HepG2 (cell line): Measurements from ENCODE around the gene GJC1. TPM values are rescaled to one million over a fixed set of nuclear protein-coding genes. Genes with fewer than 3 reads are reported as not detected.

Experiments used
- ATRX ChIP-seq: sonication (generic); formaldehyde crosslinking; IDR thresholded peaks from 2 replicates; pipeline ENCODE4 v1.4.0; 2020; ENCODE audit warnings: missing genetic modification reagents, borderline replicate concordance
- FOSL1 ChIP-seq: sonication (generic); formaldehyde crosslinking; IDR thresholded peaks from 2 replicates; pipeline ENCODE4 v1.9.0; 2021; ENCODE audit warnings: missing genetic modification reagents, borderline replicate concordance
- HOXD1 ChIP-seq: sonication (generic); formaldehyde crosslinking; IDR thresholded peaks from 2 replicates; pipeline ENCODE4 v1.5.0; 2020; ENCODE audit warnings: missing genetic modification reagents
- KLF15 ChIP-seq: sonication (generic); formaldehyde crosslinking; IDR thresholded peaks from 2 replicates; pipeline ENCODE4 v1.8.1; 2023; ENCODE audit warnings: borderline replicate concordance, mild to moderate bottlenecking, inconsistent platforms, missing genetic modification reagents, mixed read lengths
- NFE2 ChIP-seq: sonication (generic); formaldehyde crosslinking; IDR thresholded peaks from 2 replicates; pipeline ENCODE4 v1.4.0; 2020; ENCODE audit warnings: missing genetic modification reagents
- SIX1 ChIP-seq: sonication (generic); formaldehyde crosslinking; IDR thresholded peaks from 2 replicates; pipeline ENCODE4 v1.4.0; 2020; ENCODE audit warnings: missing genetic modification reagents, borderline replicate concordance
- SNAI1 ChIP-seq: sonication (generic); formaldehyde crosslinking; IDR thresholded peaks from 2 replicates; pipeline ENCODE4 v1.5.0; 2020; ENCODE audit warnings: mild to moderate bottlenecking, missing genetic modification reagents, borderline replicate concordance
- SP5 ChIP-seq: IDR thresholded peaks from 2 replicates; pipeline ENCODE4 v1.6.1; 2016; ENCODE audit warnings: low read depth, borderline replicate concordance
- SRF ChIP-seq: IDR thresholded peaks from 2 replicates; pipeline ENCODE4 v1.6.1; 2011; ENCODE audit warnings: mild to moderate bottlenecking, low read depth, low read length, moderate library complexity
- TAF15 ChIP-seq: fragments of 200-400 bp; formaldehyde crosslinking; IDR thresholded peaks from one replicate; pipeline ENCODE4 v1.6.1; 2018; ENCODE audit warnings: mild to moderate bottlenecking, low read depth, low read length; ENCODE audit not compliant: poor library complexity, severe bottlenecking
- ZNF10 ChIP-seq: sonication (generic); formaldehyde crosslinking; IDR thresholded peaks from 2 replicates; pipeline ENCODE4 v1.4.0; 2020; ENCODE audit warnings: mild to moderate bottlenecking, low read depth, missing genetic modification reagents, borderline replicate concordance
- ZNF234 ChIP-seq: sonication (generic); formaldehyde crosslinking; conservative IDR thresholded peaks from 2 replicates; pipeline ENCODE4 v1.5.1; 2020; ENCODE audit warnings: mild to moderate bottlenecking, missing genetic modification reagents
- ZNF510 ChIP-seq: sonication (generic); formaldehyde crosslinking; IDR thresholded peaks from 2 replicates; pipeline ENCODE4 v1.4.0; 2020; ENCODE audit warnings: low read depth, mild to moderate bottlenecking, missing genetic modification reagents
- ZNF724P ChIP-seq: sonication (generic); formaldehyde crosslinking; IDR thresholded peaks from 2 replicates; pipeline ENCODE4 v1.8.0; 2022; ENCODE audit warnings: missing genetic modification reagents, borderline replicate concordance
- ZNF790 ChIP-seq: sonication (generic); formaldehyde crosslinking; IDR thresholded peaks from 2 replicates; pipeline ENCODE4 v1.8.0; 2022; ENCODE audit warnings: missing genetic modification reagents, mild to moderate bottlenecking, borderline replicate concordance
- ZNF891 ChIP-seq: sonication (generic); formaldehyde crosslinking; IDR thresholded peaks from 2 replicates; pipeline ENCODE4 v1.5.0; 2020; ENCODE audit warnings: mild to moderate bottlenecking, missing genetic modification reagents
- ZSCAN29 ChIP-seq: sonication (generic); formaldehyde crosslinking; conservative IDR thresholded peaks from 2 replicates; pipeline ENCODE4 v1.4.0; 2020; ENCODE audit warnings: mild to moderate bottlenecking, missing genetic modification reagents
- polyA plus RNA-seq, 8 experiments: library from polyadenylated mRNA; depleted of rRNA in 3 of 8; stranded (reverse) in 7 of 8; unstranded in 1 of 8; fragments of >200 nt; fragmentation: Illumina TruSeq in 4 of 8; extraction: Trizol in 4 of 8; gene quantifications; 2 replicates each; pipeline versions ENCODE4 v1.2.1 to v1.2.3, GENCODE V29; 2011 to 2016; ENCODE audit warnings: low read depth in 4 of 8, missing spikeins in 1 of 8, mixed read lengths in 1 of 8; ENCODE audit not compliant: insufficient read depth in 1 of 8
- total RNA-seq, 5 experiments: library from RNA; depleted of rRNA; stranded (reverse); fragments of >200 nt; fragmentation: Illumina TruSeq; extraction: Trizol; gene quantifications; 2 replicates each; pipeline ENCODE4 v1.2.3, GENCODE V29; 2016; ENCODE audit warnings: low read depth in 1 of 5
- TF ChIP-seq, protein P1 (sequence below): sonication (generic); formaldehyde crosslinking; IDR thresholded peaks from 2 replicates; pipeline ENCODE4 v1.4.0; 2020; ENCODE audit warnings: mild to moderate bottlenecking, missing genetic modification reagents
- TF ChIP-seq, protein P2 (sequence below): sonication (generic); formaldehyde crosslinking; IDR thresholded peaks from 2 replicates; pipeline ENCODE4 v1.4.0; 2020; ENCODE audit warnings: missing genetic modification reagents
- TF ChIP-seq, protein P3 (sequence below): sonication (generic); formaldehyde crosslinking; IDR thresholded peaks from 2 replicates; pipeline ENCODE4 v1.4.0; 2020; ENCODE audit warnings: missing genetic modification reagents
- TF ChIP-seq, protein P4 (sequence below): sonication (generic); formaldehyde crosslinking; IDR thresholded peaks from 2 replicates; pipeline ENCODE4 v1.4.0; 2020; ENCODE audit warnings: missing genetic modification reagents

GJC1 gene
- total and polyA plus RNA-seq, 2 of the 13 experiments (the other 11 are each of a cell fraction or from before 2014, with no cell fraction given) = 1.7 TPM

DNA sequence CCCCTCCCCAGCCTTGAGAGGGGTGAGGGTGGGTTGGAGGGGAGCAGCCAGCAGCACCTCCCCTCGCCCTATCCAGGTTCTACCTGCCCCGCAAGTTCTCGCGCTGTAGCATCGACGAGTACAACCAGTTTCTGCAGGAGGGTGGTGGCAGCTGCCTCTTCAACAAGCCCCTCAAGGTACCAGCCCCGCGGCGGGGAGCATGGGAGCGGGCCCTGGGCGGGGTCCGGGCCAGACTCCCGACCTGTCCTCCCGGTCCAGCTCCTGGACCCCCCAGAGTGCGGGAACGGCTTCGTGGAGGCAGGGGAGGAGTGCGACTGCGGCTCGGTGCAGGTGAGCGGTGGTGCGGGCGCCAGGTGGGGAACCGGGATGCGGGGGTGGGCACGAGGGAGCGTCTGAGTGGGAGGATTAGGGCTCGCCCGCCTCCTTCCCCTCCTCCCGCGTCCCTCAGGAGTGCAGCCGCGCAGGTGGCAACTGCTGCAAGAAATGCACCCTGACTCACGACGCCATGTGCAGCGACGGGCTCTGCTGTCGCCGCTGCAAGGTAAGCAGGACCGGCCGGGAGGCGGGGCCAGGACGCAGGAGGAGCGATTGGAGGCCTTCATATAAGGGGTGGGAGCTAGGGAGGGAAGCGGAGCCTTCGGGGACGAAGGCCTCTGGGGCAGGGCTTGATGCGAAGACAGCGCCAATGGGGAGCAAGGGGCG, 54.8 kb downstream of the GJC1 start (continued):
- TF ChIP-seq SIX1 (CRISPR knock-in tag) = no peak
- TF ChIP-seq, protein P1, sequence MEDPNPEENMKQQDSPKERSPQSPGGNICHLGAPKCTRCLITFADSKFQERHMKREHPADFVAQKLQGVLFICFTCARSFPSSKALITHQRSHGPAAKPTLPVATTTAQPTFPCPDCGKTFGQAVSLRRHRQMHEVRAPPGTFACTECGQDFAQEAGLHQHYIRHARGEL (CRISPR knock-in tag) = peak; percentile 95
- no peak for TF ChIP-seq ZNF790 (CRISPR knock-in tag)
- no peak for TF ChIP-seq TAF15
- TF ChIP-seq, protein P2, sequence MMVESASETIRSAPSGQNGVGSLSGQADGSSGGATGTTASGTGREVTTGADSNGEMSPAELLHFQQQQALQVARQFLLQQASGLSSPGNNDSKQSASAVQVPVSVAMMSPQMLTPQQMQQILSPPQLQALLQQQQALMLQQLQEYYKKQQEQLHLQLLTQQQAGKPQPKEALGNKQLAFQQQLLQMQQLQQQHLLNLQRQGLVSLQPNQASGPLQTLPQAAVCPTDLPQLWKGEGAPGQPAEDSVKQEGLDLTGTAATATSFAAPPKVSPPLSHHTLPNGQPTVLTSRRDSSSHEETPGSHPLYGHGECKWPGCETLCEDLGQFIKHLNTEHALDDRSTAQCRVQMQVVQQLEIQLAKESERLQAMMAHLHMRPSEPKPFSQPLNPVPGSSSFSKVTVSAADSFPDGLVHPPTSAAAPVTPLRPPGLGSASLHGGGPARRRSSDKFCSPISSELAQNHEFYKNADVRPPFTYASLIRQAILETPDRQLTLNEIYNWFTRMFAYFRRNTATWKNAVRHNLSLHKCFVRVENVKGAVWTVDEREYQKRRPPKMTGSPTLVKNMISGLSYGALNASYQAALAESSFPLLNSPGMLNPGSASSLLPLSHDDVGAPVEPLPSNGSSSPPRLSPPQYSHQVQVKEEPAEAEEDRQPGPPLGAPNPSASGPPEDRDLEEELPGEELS (CRISPR knock-in tag) = no peak
- TF ChIP-seq ZNF891 (CRISPR knock-in tag) = no peak
- TF ChIP-seq FOSL1 = no peak
- TF ChIP-seq ZNF10 = no peak
- TF ChIP-seq SP5 (CRISPR knock-in tag) = no peak
- peak; percentile 73; the same call in 1 of the 2 replicates for TF ChIP-seq SNAI1
- TF ChIP-seq ZNF724P (CRISPR knock-in tag) = no peak
- 0 out of 2 replicates have a peak, but pooled peaks have one; percentile 66 for TF ChIP-seq ZNF510 (CRISPR knock-in tag)
- TF ChIP-seq KLF15 (CRISPR knock-in tag) = peak; percentile 67
- no peak for TF ChIP-seq NFE2 (CRISPR knock-in tag)
- 0 out of 2 replicates have a peak, but pooled peaks have one; percentile 14 for TF ChIP-seq SRF
- TF ChIP-seq ZNF234 (CRISPR knock-in tag) = no peak
- TF ChIP-seq ATRX (CRISPR knock-in tag) = no peak
- TF ChIP-seq ZSCAN29 (CRISPR knock-in tag) = 0 out of 2 replicates have a peak, but pooled peaks have one; percentile 23
- 0 out of 2 replicates have a peak, but pooled peaks have one; percentile 56 for TF ChIP-seq HOXD1 (CRISPR knock-in tag)
- TF ChIP-seq, protein P3, sequence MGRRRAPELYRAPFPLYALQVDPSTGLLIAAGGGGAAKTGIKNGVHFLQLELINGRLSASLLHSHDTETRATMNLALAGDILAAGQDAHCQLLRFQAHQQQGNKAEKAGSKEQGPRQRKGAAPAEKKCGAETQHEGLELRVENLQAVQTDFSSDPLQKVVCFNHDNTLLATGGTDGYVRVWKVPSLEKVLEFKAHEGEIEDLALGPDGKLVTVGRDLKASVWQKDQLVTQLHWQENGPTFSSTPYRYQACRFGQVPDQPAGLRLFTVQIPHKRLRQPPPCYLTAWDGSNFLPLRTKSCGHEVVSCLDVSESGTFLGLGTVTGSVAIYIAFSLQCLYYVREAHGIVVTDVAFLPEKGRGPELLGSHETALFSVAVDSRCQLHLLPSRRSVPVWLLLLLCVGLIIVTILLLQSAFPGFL = no peak
- TF ChIP-seq, protein P4, sequence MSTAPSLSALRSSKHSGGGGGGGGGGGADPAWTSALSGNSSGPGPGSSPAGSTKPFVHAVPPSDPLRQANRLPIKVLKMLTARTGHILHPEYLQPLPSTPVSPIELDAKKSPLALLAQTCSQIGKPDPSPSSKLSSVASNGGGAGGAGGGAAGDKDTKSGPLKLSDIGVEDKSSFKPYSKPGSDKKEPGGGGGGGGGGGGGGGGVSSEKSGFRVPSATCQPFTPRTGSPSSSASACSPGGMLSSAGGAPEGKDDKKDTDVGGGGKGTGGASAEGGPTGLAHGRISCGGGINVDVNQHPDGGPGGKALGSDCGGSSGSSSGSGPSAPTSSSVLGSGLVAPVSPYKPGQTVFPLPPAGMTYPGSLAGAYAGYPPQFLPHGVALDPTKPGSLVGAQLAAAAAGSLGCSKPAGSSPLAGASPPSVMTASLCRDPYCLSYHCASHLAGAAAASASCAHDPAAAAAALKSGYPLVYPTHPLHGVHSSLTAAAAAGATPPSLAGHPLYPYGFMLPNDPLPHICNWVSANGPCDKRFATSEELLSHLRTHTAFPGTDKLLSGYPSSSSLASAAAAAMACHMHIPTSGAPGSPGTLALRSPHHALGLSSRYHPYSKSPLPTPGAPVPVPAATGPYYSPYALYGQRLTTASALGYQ (CRISPR knock-in tag) = no peak
